NCI-H2171 treated with DMSO at 0.1 percent for 48 hours (cell line): ENCODE results near the gene TIMM9.
"Not testable (repeated sequence)": the region's sequence is repeated elsewhere in the genome, so short reads cannot be mapped to it uniquely, and the experiment has no call there.

Experiments used
- DNase-seq: peaks from one replicate; lab custom pipeline; 2025; lab: John Stamatoyannopoulos, UW

Gene TIMM9, protein sequence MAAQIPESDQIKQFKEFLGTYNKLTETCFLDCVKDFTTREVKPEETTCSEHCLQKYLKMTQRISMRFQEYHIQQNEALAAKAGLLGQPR

DNA sequence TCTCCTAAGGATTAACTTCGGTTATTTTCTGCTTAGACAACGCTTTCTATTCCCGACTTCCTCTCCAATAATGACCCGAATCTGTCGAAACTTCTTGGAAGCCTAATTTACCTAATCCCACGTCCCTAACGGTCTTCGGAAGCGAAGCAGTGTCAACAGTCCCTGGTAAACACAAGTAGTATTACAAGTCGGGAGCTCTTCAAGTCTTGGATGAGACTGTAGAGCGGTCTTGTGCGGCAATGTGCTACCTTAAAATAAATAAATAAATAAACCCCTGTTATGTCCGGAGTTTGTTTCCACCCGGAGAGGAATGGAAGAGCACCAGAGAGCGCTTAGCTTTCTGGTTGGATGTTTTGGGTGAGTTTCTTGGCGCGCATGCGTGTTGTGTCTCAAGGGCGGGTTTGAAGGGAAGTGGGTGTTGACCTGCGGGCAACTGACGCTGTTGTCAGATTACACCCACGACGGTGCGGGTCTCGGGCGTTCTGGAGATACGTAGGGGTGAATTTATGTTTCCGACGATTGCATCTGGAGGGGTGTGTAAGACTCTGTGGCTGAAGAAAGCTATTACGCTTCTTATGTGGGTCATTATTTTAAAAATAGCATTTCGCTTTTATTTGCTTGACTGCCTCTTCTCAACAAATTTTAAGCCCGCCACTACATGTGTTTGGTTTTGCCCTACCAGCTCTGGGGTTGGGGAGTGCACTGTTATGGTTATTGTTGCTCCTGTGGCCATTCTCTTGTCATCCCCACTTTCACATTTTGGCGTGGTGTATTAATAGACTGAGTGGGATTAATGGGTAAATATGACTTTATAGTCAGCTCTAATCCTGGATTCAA lies at the start of gene TIMM9, which contains the start of gene KIAA0586:
Gene TIMM9, minus strand, starts transcription at position 251 of the 837 bp plus-strand sequence. CDS start 15,586 bp downstream, outside the sequence.
Gene KIAA0586, plus strand, starts transcription at position 439 of the 837 bp plus-strand sequence. CDS start 546 bp downstream, outside the sequence.
- peak; percentile 99 for DNase-seq

DNA sequence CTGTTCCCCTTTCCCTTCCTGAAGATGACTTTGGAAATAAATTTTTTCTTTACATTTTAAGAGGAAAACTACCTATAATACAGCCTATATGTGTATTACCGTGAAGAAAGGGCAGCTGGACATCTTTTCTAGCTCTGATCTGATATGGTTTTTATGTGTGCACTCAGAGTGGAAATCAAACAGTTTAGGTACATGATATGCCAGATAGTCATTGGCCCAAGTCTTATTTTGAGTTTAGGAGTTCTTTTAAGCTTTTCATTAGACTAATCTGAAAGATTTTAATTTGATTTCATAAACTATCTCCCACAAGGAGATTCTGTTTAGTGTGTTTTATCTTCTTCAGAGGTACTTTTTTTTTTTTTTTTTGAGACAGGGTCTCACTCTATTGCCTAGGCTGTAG lies 49.0 kb upstream of the TIMM9 start:
- DNase-seq, result no peak

DNA sequence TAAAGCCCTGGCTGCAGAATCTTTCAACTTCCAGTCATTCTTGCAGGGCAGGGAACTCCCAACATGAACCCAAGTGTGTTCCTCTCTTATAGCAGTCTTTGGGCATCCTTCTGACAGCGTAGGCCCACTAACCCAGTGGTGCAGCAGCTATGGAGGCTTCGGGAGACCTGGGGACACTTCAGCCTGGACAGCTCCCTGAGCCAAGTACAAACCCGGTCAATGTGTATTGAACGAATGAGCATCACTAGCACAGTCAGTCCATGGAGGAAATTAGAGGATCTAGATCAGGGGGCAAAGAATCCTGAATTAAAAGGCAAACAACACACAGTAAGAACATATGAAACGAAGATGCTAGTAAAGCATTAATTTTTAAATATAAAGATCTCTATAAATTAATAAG lies 42.0 kb upstream of the TIMM9 start:
- no peak for DNase-seq

DNA sequence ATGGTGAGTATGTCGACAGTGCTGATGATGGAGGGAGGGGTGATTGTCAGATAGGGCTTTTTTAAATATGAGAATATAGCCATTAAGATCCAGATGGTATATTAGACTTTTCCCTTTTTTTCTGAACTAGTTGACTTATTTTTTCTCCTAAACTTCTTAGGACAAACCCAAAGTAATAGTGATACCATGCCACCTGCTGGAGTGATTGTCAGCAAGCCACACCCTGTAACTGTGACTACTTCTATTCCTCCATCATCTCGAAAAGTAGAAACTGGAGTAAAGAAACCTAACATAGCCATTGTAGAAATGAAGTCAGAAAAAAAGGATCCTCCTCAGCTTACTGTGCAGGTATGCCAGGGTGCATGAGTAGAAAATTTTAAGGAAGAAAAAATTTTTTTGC lies 40.2 kb upstream of the TIMM9 start:
- no peak for DNase-seq

DNA sequence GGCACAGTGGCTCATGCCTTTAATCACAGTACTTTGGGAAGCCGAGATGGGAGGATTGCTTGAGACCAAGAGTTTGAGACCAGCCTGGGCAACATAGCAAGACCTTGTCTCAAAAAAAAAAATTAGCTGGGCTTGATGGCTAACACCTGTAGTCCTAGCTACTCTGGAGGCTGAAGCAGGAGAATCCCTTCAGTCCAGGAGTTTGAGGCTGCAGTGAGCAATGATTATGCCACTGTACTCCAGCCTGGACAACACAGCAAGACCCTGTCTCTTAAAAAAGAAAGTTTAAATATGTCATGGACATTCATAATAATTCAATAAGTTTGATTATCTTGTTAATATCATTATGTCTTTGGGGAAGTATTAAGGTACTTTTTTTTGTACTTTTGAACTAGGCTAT lies 39.1 kb upstream of the TIMM9 start:
- DNase-seq, result no peak

DNA sequence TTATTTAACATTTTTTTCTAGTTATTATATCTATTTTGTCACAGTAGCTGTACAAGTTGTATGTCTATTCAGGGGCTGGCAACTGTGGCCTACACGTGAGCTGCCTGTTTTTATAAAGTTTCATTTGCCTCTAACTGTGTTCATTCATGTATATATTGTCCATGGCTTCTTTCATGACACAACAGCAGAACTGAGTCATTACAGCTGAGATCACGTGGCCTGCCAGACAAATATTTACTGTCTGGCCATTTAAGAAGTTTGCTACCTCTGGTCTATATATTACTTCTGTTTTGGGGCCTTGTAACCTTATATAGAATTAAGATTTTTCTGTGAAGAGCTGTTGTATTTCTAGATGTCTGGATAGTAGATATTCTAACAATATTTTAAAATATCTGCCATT lies 38.1 kb upstream of the TIMM9 start:
- no peak for DNase-seq

DNA sequence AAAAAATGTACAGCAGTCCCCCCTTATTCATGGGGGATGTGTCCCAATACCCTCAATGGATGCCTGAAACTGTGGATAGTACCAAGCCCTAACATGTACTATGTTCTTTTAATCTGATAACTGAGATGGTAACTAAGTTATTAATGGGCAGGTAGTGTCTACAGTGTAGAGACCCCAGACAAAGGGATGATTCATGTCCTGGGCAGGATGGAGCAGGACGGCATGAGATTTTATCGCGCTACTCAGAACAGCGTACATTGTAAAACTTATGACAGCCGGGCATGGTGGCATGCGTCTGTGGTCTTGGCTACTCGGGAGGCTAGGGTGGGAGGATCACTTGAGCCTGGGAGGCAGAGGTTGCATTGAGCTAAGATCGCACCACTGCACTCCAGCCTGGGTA lies 37.3 kb upstream of the TIMM9 start:
- DNase-seq, result no peak

DNA sequence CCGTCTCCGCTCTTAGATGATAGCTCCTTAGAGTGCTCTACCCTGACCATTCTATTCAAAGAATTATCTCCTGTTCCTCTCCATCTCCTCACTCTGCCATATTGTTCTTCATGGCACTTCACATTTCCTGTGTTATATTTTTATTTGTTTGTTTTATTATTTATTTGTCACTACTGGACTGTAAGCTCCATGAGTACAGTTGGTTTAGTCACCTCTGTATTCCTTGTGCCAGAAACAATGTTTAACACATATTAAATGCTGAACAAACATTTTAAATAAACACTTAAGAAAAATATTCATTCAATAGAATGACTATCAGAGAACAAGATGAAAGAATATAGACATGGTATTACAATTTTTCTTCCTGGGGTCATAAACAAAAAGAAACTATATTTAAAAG lies 35.8 kb upstream of the TIMM9 start:
- no peak for DNase-seq

DNA sequence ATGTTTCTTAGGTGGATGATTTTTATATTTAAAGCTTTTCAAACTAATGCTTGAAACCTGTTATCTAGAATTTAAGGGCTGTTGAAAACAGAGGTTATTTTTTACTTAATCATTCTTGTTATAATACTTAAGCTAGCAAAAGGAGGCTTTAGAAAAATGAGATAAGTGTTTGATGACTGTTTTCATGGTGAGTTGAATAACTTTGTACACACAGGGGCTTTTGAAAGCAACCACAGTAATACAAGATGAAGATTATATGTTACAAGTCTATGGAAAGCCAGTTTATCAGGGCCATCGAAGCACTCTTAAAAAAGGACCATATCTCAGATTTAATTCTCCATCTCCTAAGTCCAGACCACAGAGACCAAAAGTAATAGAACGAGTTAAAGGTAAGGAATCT lies 33.4 kb upstream of the TIMM9 start:
- DNase-seq, result no peak

DNA sequence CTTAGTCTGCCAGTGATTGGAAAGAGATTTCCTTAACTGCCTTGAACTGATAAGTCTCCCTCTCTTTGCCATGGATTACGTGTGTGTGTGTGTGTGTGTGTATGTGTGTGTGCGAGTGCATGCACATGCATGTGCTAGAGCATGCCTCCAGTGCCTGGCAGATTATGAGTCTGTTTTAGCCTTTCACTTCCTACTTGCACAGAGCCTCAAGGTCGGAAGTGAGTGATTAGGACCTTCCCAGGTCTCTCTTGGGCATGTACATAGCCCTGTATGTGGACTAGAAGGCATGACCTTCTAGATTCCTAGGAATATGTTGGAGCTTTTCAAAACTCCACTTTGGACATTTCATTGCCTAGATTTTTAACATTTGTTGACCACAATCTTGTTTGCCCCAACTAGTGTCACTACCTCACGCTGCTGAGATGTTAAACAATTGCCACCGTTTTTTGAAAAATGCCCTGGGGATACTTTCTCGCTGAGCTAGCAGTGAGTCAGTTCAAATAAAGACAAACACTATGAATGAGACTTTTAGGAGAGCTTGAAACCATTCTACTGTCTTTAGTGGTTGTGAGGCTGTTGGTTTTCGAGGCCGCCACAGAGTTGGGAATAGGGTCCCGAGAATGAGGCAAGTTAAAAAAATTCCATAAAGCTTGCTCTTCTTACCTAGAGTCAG lies 28.4 kb upstream of the TIMM9 start:
- no peak for DNase-seq

DNA sequence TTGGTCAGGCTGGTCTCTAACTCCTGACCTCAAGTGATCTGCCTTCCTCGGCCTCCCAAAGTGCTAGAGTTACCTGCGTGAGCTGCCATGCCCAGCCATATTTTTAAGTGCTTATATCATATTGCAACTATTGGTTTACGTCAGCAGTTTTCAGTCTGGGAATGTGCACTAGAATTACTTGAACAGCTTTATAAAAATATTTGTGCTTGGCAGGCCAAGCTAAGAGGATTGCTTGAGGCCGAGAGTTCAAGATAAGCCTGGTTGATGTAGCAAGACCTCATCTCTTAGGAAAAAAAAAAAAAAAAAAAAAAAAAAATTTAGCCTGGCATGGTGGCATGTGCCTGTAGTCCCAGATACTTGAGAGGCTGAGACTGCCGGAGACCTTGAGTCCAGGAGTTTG lies 17.3 kb upstream of the TIMM9 start:
- DNase-seq, result no peak

DNA sequence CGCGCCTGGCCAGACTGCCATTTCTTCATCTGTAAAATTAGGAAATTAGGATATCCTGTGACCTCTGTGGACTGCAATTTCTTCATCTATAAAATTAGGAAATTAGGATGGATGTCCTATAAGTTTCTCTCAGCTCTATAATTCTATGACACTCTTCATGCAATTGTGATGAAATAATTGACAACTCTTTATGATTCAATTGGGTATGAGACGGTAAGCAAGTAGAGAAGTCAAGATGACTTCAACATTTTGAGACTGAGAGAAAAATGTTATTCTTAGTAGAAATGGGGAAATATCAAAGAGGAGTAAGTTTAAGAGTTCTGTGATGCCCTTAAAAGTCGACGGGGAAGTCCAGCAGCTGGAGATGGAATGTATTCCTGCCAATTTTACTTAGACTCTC lies 12.1 kb upstream of the TIMM9 start:
- DNase-seq, result no peak

DNA sequence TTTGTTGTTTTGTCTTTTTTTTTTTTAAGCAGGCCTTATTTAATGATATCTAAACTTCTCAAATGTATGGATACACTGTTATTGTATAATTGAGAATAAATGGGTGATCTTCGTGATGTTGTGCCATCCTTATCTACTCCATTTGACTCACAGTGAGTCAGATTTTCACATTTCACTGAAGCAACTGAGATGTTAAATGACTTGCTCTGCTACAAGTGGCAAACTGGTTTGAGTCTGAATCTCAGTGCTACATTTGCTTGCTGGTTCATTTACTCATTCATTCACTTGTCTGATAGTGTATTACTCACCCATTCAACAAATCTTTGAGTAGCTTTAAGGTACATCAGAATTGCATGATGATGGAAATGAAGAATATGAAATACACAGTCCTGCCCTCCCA lies 2.8 kb upstream of the TIMM9 start:
- no peak for DNase-seq

DNA sequence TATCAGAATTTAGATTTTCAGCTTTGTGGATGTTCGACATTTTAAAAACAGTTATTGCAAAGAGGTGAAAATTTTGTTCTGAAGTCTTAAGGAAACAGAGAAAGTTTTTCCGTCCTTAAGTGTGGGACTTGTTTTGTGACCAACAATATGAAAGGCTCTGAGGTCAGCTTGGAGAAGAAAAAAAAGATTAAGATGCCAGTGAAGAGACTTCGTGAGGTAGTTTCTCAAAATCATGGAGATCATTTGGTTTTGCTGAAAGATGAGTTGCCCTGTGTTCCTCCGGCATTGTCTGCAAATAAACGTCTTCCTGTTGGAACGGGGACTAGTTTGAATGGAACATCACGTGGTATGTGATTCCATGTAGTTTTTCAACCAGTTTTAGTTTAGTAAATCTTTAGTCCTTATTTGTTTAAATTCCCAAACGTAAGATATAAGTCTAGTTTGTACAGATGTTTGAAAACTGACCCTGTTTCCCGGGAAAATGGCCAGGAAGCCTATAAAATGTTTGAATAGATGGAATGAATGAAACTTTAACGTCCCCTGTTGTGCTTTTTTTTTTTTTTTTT lies 870 bp upstream of the TIMM9 start:
- DNase-seq, result peak; percentile 83

DNA sequence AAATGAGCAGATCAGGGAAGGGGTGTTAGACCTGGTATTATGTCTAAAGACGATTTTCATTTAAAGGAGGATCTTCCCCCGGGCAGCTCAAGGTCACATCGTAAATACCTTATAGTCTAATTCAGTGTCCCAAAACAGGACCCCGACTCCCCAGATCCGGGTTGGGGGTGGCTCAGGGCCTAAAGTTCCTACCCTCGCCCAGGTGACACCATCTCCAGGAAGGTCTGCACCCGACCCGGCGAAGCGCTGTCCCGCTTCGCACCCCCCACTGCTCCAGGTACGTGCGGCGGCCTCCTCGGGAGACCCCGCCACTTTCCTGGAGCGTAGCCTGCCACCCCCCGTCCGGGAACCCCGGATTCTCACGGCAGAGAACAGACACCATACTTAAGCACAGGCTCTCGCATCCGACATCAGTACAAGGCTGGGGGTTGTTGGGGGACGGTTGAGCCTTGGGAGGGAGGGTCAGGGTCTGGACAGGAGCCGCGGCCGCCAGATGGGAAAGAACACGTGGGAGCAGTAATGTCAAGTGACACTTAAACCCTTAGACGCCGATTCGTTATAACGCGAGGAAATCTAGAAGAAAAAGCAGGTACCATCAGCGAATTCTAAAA lies 556 bp downstream of the TIMM9 start:
- DNase-seq, result peak; percentile 89

DNA sequence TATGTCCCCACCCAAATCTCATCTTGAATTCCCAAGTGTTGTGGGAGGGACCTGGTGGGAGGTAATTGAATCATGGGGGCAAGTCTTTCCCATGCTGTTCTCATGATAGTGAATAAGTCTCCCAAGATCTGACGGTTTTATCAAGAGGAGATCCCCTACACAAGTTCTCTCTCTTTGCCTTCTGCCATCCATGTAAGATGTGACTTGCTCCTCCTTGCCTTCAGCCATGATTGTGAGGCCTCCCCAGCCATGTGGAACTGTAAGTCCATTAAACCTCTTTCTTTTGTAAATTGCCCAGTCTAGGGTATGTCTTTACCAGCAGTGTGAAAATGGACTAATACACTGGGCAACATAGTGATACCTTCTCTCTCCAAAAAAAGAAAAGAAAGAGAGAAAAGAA lies 10.4 kb downstream of the TIMM9 start:
- not testable (repeated sequence) for DNase-seq

DNA sequence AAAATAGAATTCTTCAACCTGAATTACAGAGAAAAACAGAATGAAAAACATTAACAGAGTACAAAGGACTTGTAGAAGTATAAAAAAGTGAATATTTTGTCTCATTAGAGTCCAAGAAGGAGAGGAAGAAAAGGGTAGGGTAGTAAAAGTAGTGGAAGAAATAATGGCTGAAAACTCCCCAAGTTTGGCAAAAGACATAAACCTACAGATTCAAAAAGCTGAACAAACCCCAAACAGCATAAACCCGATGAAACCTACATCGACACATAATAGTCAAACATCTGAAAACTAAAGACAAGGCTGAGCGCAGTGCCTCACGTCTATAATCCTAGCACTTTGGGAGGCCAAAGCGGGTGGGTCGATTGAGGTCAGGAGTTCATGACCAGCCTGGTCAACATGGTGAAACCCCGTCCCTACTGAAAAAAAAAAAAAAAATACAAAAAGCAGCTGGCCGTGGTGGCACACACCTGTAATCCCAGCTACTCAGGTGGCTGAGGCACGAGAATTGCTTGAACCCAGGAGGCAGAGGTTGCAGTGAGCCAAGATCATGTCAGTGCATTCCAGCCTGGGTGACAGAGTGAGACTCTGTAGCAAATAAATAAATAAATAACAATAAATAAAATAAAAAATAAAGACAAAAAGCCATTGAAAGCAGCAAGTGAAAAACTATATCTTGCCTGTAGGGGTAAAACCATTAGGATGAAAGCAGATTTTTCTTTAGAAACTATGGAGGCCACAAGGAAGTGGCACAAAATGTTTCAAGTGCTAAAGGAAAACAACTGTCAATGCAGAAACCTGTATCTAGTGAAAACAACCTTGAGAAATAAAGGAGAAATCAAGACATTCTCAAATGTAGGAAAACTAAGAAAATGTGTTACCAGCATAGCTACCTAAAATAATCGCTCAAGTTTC lies 11.4 kb downstream of the TIMM9 start:
- DNase-seq, result no peak

DNA sequence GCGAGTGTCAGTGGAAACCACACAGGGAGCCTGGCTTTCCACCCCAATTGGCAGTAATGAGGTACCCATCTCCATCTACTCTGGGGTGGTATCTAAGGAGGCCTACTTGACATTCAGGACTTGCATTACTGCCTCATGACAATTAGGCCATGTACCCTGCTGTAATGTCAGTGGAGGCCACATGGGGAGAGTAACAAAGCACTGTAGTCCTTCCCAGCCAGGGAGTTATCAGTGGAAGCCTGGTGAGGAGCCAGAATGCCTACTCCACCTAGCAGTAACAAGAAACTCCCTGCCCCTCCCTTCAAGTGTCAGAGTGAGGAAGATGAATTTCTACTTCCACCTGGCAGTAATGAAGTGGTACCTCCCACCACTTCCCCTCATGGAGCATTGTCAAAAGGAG lies 12.5 kb downstream of the TIMM9 start:
- no peak for DNase-seq

DNA sequence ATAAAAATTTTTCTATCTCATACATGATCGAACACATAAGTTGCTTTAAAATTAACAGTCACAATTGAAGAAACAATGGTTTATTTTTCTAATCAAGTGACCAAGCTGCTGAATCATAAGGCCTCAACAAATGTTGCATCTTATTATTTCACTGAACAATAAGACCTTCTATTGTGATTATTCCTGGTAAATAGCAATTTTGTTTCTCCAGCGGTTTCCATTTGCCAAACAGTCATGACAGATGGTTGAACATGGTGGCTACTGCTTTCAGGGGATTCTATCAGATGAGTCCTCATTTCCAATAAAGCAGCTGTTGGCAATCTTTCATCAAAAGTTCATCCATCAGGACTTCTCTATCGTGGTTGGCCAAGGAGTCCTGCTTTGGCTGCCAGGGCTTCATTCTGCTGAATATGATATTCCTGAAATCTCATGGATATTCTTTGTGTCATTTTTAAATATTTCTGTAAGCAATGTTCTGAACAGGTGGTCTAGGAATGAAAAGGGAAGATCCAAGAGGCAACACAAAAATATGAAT lies 18.6 kb downstream of the TIMM9 start:
- no peak for DNase-seq

DNA sequence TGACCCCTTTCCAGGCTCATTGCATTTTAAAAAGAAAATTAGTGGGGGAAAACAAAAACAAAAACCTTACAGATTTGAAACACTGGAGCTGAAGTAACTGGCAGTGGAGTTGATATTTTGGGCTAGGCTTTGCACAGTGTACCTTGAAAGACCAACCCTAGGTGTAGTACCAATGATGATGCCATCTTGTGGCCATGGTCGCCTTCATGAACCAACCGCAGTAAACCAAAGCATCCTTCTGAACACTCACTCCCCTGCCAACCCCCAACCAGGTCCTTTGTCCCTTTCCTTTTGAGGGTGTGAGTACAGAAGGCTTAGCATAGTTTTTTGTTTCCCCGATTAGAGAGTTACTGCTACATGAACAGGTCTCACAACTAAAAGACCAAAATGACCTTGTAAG lies 25.7 kb downstream of the TIMM9 start:
- no peak for DNase-seq

DNA sequence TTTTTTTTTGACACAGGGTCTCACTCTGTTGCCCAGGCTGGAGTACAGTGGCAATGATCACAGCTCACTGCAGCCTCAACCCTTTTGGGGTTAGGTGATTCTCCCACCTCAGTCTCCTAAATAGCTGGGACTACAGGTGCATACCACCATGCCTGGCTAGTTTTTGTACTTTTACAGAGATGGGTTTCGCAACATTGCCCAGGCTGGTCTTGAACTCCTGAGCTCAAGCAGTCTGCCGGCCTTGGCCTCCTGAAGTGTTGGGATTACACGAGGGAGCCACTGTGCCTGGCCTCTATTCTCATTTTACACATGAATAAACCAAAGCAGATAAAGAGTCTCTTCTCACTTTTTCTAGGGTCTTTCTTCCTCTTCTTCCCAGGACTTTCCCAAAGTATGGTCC lies 28.4 kb downstream of the TIMM9 start:
- DNase-seq, result no peak
